Fibroblast of villous mesenchyme (primary cell): ENCODE measurements around the gene SATB1. TPM values are rescaled to one million over a fixed set of nuclear protein-coding genes. Genes with fewer than 3 reads are reported as not detected.

Experiments
- DNase-seq: peaks from one replicate; pipeline ENCODE4 v3.0.0-alpha.2; 2010; ENCODE audit warnings: low read depth
- H3K4me3 ChIP-seq: 2 replicates; pipeline ENCODE4 v1.5.1; 2011; ENCODE audit warnings: low read depth, mild to moderate bottlenecking, low read length
- total RNA-seq: library from RNA; depleted of rRNA; stranded (reverse); fragments of >200 nt; gene quantifications from 2 replicates; pipeline ENCODE4 v1.2.3, GENCODE V29; 2012
- TF ChIP-seq, protein P1 (sequence below): IDR thresholded peaks from 2 replicates; pipeline ENCODE4 v1.5.1; 2012; ENCODE audit warnings: low read depth, mild to moderate bottlenecking, low read length; ENCODE audit not compliant: insufficient read depth

SATB1 gene
- total RNA-seq, 1 donor = 17.7 TPM

GRCh38 chr3:18366258-18366657 lies 58.9 kb downstream of the SATB1 start:
- H3K4me3 ChIP-seq = no peak overlapping the region
- TF ChIP-seq, protein P1, sequence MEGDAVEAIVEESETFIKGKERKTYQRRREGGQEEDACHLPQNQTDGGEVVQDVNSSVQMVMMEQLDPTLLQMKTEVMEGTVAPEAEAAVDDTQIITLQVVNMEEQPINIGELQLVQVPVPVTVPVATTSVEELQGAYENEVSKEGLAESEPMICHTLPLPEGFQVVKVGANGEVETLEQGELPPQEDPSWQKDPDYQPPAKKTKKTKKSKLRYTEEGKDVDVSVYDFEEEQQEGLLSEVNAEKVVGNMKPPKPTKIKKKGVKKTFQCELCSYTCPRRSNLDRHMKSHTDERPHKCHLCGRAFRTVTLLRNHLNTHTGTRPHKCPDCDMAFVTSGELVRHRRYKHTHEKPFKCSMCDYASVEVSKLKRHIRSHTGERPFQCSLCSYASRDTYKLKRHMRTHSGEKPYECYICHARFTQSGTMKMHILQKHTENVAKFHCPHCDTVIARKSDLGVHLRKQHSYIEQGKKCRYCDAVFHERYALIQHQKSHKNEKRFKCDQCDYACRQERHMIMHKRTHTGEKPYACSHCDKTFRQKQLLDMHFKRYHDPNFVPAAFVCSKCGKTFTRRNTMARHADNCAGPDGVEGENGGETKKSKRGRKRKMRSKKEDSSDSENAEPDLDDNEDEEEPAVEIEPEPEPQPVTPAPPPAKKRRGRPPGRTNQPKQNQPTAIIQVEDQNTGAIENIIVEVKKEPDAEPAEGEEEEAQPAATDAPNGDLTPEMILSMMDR = no peak
- DNase-seq = no peak

DNA sequence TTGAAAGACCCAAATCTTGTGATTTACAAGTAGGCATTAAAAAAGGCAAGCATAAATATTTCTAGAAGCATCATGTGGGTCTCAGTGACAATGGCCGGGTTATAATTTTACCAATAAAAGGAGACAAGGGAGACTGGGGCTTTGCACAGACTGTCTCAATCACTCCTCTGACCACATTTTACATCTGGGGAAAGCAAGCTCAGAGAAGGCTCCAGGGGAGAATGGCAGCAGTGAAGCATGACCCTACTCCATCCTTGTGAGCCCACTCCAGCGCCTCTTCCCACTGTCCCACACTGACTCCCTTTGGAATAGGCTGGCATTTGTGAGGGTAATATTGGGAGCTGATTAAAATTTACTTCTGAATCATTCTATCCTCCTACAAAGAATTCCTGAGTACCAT lies 61.8 kb downstream of the SATB1 start:
- TF ChIP-seq, protein P1 = no peak
- H3K4me3 ChIP-seq = no peak overlapping the region

DNA sequence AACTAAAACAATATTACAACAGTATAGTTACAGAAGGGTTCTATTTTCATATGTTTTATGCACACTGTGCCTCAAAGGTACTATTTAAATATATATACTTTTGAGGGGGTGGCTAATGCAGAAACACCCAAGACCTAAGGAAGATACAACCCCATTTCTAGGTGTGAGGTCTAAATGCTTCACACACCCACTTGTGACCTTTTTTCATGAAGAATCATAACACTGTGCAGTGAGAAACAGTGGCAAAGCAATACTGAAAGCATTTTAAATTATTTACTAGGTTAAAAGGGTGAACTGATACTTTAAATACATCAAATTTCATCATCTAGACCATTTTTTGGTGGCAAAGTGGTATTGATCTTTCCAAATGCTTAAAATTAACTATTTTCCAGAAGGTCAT lies 67.4 kb downstream of the SATB1 start:
- DNase-seq = no peak
- no peak overlapping the region for H3K4me3 ChIP-seq
- TF ChIP-seq, protein P1 = no peak

More for the DNA sequence above, 61.8 kb downstream of the SATB1 start:
- no peak for DNase-seq

GRCh38 chr3:18355832-18356231 lies 69.3 kb downstream of the SATB1 start:
- DNase-seq = no peak
- no peak overlapping the region for H3K4me3 ChIP-seq
- TF ChIP-seq, protein P1 = no peak

DNA sequence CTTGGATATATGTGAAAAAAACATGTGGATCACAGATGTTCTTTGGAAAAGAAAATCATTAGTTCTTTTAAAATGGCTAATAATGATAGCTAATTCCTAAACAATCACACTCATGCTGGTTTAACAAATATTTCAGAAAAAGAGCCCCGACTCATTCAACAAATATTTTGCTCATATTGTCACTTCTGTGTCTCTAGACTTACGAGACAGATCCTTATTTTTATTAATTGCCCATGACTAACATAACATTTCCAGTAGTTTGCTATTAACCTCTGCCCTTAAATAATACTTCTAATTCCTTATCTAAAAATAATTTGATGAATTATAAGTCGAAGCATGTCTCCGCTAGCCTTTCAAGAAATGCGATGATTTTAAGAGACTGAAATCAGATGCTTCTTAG lies 70.4 kb downstream of the SATB1 start:
- H3K4me3 ChIP-seq = no peak overlapping the region
- TF ChIP-seq, protein P1 = no peak
- DNase-seq = peak; percentile 8

DNA sequence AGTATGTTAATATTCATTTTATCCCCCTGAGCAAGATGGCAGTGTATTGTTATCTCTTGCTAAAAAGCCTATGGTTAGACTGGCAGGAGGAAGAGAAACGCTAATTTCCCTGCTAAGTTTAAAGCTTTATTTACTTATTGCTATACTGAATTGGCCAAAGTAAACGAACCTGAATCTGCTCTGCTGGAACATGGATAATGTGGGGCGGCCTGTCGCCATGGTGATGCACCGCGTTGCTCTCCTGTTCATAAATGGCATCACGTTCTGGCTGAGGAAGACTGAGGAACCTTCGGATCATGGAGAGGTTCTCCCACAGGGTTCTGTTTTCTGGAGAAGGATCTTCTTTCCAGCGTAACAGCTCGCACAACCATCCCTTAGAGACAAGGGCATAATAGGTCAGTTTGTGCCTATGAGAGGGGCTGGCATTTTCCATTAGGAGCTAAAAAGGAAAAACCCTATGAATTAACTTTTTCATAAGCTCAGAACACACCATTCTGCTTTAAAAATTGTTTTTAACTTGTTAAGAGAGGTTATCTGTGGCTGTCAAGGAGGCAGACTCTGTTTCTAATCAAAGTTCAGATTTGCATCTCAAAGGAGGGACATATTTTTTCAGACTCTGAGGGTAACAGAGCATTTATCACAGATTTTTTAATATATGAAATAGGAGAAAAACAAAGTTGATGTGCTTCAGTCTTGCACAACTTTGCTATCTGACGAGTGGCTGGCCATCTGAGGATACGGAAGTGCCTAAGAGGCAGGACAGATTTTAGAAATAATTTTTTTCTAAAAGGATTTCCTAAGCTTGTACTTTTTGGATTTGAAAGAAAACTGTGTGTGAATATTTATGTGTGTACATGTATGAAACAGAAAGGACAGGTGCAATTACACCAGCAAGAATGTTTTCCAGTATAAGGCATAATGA lies 73.1 kb downstream of the SATB1 start:
- no peak overlapping the region for H3K4me3 ChIP-seq
- TF ChIP-seq, protein P1 = no peak
- no peak for DNase-seq
